ENCODE data around the gene PEX5.

DNA sequence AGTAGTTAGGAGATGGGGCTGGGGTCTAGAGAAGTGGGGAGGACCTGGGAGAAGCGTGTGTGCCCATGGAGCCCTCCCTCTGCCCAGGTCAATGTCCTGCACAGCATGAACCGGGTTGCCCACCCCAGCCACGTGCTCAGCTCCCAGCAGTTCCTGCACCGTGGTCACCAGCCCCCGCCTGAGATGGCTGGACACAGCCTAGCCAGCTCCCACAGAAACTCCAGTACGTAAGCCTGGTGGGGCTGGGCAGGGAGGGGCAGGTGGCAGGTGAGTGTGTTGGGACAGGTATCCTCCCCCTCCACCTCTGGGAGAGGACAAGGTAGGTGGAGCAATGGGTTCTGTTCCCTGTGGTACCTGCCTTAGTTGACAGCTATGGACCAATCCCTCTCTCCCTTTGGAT is 38.6 kb upstream of the PEX5 start:
- TF ChIP-seq CTCF (IDR thresholded peaks at IDR 0.05): no peak
- TF ChIP-seq POLR2A (IDR thresholded peaks at IDR 0.05): no peak

Data from heart left ventricle (tissue), 13 donors.